Amniotic epithelial cell (primary cell): ENCODE data around the gene ZNRF4.
"Not testable (repeated sequence)": the region's sequence is repeated elsewhere in the genome, so short reads cannot be mapped to it uniquely, and the experiment has no call there.

Source experiments
- DNase-seq: peaks from one replicate; pipeline ENCODE4 v3.0.0-alpha.2; 2010; ENCODE audit warnings: low read depth

The ZNRF4 gene

GRCh38 chr19:5477451-5478215, 22.4 kb downstream of the ZNRF4 start:
- DNase-seq = no peak

DNA sequence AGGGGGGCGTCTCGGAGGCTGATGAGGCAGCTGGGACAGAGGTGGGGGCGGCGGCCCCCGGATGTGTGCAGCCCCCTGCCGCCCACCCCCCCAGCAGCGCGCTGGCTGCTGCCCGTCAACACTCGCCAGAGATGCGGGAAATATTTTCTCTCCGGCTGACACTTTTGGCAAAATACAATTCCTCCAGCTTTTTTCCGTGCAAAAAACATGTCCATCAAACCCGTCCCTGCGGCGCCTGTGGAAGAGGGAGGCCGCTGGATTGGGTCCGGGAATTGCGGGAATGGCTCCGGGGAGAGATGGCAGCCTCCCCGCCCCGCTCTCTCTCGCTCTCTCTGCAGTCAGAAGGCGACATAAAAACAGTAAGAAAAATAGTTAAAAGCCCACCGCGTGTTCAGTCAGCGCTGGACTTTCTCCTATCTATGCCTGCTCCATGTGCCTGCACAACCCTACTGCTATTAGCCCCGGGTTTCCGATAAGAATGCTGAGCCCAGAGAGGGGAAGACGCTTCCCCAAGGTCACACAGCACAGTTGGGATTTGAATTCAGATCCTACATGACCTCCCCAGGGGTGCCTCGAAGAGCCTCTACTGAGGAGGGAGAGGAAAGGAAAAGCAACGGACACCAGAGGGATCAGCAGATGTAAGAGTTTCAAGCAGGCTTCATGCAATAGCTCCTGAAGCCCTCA, 23.2 kb downstream of the ZNRF4 start:
- DNase-seq = no peak

DNA sequence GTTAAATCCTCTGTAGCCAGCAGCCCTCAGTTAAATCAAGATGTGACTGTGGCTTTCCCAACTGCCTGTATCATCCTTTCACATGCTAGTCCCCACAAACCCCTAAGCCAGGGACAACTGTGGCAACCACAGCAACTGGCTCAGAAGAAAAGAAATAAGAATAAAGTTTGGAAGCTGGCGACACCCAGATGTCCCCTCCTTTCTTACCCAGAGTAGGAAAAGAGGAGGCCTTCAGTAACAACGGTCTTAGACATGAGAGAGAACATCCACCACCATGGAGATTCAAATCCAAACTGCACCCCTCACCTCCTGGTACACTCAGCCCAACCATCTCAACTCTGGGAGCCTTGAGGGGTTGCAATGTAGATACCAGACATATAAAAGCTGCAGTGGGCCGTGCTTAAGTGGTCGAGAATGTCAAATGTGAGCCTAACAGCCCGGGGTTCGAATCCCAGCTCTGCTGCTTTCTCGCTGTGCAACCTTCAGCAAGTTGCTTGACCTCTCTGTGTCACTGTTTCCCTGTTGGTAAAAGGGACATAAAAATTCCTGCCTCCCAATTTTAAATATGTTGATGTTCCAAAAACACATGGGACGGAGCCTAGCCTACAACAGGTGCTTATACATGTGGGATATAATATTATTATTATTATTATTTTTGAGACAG, 23.8 kb downstream of the ZNRF4 start:
- no peak for DNase-seq

DNA sequence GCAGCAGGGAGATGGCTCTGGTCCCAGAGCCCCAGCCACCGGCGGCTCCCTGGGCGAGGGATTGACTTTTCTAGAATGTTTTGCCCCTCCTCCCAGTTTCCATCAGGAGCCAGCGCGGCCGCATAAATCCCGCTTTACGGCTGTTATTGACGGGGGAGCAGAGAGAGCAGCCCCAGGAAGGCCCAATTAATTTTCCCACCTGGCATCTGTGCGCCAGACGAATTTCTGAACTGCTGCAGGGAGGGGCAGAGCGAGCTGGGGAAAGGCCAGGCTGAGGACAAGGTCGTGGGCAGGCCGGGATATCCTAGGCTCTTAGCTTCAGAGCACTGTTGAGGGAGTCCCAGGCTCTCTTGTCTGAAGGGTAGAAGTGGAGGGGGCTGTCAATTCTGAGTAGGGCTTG, 24.7 kb downstream of the ZNRF4 start:
- DNase-seq = no peak

- DNase-seq = peak; percentile 10
These were observed 25.2 kb downstream of the ZNRF4 start for GRCh38 chr19:5480427-5480836.

DNA sequence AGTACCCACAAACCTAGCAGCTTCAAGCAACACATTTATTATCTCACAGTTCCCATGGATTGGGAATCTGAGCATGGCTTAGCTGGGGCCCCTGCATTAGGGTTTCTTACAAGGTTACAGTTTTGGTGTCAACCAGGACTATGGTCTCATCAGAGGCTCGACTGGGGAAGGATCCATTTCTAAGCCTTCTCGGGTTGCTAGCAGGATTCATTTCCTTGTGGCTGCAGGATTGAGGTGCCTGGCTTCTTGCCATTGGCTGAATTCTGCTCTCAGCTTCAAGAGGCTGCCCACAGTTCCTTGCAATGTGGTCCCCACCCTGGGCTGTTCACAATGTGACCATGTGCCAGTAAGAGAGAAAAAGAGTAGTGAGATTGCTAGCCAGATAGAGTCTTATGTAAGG, 26.7 kb downstream of the ZNRF4 start:
- DNase-seq = no peak

DNA sequence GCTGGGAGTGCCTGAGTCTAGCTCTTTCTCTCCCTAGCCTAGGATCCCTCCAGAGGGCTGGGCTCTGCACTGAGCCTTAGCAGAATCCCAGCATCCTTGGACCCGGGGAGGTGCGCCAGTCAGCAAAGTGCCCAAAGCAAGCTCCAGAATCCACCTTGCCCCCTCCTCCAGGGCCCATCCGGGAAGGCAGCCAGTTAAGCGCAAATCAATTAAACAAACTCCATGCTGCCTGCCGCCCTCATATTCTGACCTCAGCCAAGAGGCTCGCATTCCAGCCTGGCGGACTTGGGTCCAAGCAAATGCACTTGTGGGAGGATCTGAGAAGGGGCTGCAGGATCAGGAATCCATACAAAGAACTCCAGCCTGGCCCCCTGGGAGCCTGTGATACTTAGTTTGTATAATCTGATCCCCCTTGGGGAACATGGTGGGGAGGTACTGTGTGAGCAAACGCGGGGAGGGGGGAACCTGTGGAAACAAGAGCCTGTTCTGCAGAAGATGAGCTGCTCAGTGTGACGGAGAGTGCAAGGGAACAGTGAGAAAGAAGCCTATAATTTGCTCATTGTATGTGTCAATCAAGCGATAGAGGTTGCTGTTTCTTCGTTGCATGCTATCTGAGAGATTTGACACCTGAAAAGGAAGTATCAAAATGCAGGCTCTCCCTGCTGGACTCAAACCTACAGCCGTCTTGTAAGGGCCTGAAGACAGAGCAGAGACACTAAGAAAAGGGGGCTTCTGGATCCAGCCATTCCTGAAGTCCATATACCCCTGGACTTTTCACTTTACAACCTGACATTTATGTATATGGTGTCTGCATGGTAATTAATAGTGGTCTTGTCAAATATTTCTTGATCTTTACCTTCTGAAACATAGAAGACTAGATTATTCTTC, 29.4 kb downstream of the ZNRF4 start:
- peak; percentile 7 for DNase-seq

DNA sequence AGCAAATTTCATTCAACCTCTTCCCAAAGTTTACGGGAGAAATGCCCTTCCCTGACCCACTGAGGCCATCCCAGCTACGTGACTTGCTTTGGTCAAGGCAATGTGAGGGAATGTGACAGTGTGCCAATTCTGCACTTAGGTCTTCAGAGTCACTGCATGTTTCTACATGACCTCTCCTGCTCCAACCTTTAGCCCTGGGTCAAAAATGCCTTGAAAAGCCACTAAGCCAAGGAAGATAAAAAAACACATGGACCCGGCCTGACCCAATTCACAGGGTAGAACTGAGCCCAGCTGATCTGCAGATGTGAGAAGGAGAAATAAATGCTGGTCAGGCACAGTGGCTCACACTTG, 30.0 kb downstream of the ZNRF4 start:
- no peak for DNase-seq

DNA sequence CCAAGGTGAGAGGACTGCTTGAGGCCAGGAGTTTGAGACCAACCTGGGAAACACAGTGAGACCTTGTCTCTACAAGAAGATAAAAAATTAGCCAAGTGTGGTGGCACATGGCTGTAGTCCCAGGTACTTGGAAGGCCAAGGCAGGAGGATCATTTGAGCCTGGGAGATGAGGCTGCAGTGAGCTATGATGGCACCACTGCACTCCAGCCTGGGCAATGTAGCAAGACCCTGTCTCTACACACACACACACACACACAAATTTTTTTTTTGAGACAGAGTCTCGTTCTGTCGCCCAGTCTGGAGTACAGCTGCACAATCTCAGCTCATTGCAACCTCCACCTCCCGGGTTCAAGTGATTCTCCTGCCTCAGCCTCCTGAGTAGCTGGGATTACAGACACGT, 30.4 kb downstream of the ZNRF4 start:
- DNase-seq = not testable (repeated sequence)

GRCh38 chr19:5487222-5487621, 32.0 kb downstream of the ZNRF4 start:
- no peak for DNase-seq

DNA sequence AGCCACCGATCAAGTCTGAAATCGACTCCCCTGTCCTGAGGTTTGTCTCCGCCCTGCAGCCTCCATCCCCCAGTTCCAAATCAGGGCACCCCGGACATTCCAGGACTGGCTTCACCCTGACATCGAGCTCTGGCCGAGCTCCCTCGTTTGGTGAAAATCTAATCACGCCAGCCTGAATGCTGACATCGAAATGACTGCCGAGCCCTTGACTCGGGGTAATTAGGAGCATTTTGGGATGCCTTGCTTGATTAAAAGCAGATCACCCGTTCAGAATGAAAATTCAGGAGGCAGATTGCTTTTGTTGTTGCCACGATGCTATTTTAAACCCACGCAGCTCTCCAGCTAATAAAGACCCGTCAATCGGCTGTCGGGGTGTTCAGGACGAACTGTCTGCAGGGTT, 34.3 kb downstream of the ZNRF4 start:
- DNase-seq = no peak

GRCh38 chr19:5491565-5491964, 36.3 kb downstream of the ZNRF4 start:
- DNase-seq = no peak

GRCh38 chr19:5492281-5492634, 37.0 kb downstream of the ZNRF4 start:
- DNase-seq = no peak

DNA sequence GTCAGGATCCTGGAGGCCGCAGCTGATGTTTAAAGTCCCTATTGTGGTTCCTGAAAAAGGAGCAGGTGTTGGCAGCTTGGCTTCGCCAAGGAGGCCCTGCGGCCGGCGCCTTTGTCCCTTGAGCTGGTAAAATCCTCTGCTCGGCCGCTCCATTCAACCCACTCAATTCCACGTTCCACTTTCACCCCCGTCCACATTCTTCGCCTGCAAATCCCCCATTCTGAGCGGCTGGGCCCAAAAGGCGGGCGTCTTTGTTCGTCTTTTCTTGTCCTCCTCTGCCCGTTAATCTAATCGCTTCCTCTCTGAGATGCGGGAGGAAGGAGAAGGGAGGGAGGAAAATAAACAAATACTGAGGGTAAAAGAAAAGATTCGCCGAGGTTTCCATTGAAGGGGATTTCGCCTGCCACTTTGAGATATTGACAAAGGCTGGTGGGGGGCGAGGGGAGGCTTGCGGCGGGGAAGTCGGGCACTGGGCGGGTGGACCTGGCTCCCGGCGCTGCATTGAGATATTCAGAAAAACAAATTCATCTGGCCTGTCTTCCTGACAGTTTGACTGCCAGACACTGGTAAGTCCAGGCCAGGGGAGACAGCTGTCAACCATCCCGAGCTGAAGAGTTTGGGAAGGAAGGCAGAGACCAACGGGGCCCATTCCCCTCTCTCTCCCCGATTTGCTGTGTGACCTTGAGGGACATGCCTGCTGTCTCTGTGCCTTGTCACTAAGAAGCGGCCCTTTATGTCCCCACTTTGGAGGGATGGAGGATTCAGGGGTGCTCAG, 37.6 kb downstream of the ZNRF4 start:
- no peak for DNase-seq

DNA sequence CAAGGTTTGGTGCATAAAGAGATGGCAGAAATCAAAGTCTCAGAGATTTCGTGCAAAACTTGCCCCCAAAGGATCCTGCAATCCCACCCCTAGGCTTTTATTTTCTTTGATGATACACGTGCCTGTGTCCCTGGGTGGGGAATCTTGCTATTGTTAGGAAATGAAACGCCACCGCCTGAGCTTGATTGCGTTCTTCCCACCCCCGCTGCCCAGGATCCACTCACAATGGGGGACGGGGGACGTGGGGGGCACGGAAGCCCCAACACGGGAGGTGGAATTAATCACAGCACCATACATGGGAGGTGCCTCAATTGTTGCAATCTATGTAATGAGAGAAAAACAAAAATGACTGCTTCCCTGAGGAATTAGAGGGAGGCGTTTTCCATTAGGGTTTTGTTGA, 39.6 kb downstream of the ZNRF4 start:
- no peak for DNase-seq

- no peak for DNase-seq
These were observed 40.6 kb downstream of the ZNRF4 start for GRCh38 chr19:5495792-5496191.

DNA sequence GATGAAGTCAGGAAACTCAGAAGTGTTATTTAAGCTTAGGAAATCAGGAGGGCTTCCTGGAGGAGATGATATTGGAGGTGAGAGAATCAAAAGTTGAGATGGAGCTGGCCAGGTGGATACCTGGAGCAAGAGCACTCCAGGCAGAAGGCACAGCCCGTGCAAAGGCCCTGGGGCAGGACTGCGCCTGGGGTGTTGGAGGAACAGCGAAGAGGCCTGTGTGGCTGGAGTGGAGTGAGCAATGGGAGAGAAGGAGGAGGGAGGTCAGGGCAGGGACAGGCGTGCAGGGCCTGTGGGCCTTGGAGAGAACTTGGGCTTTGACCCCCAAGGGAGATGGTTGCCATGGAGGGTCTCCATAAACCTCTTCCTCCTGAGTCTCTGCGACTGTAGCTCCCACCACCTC, 42.1 kb downstream of the ZNRF4 start:
- no peak for DNase-seq

GRCh38 chr19:5498830-5499550, 43.8 kb downstream of the ZNRF4 start:
- DNase-seq = no peak

DNA sequence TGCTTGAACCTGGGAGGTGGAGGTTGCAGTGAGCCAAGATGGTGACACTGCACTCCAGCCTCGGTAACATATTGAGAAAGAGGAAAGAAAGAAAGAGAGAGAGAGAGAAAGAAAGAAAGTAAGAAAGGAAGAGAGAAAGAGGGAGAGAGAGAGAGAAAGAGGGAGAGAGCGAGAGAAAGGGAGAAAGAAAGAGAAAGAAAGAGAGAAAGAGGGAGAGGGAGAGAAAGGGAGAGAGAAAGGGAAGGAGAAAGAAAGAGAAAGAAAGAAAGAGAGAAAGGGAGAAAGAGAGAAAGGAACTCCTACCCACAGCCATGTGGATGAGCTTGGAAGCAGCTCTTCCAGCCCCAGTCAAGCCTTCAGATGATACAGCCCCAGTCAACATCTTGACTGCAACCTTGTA, 46.7 kb downstream of the ZNRF4 start:
- DNase-seq = no peak

- no peak for DNase-seq
These were observed 48.4 kb downstream of the ZNRF4 start for GRCh38 chr19:5503598-5503997.

GRCh38 chr19:5504114-5504513, 48.9 kb downstream of the ZNRF4 start:
- DNase-seq = no peak
